Activated gamma-delta T cell treated with Interleukin-2 at 50 U/mL for 16 hours (primary cell): ENCODE data around the gene PARVG.

Source experiments
- DNase-seq: peaks from one replicate; pipeline ENCODE4 v3.0.0-alpha.2; 2020

The PARVG gene

DNA sequence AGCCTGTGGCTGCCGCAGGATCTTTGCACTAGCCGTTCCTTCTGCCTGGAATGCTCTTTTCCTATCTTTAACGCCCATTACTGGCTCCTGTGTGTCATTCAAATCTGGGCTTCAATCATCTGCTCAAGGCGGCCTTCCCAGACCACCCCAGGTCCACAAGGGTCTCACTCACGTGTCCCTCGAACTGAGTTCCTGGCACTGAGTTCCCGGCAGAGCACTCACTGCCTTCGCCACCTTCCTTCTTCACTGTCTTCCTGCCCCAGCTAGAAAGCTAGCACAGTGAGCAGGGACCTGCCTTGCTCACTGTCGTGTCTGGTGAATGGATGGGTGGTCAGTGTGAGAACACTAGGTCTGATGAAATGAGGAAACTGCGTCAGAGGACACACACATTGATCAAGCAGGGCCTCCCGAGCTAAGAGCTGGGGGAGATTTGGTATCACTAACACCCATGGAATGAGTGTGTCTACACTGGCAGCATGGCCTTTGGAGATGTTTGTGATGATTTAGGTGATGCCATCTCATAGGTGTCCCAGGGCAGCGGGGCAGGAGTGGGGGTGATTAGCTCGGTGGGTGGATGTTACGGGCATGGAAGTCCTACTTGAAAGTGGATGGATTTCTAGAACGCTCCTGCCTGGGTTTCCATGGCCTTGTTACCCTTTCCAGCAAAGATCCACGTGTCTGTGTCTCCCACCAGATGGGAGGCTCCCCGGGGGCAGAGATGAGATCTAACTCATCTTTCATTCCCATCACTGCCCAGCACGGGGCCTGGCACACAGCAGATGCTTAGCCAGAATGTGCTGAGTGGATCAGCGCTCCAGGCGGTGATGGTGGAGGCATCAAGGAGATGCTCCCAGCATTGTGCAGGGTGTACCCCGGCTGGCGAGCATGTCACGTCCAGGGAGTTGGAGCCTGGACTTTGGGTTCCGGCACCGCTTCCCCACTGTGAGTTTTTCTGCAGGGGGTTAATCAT, 67.5 kb downstream of the PARVG start:
- DNase-seq, result no peak

- DNase-seq, result no peak
Observed at GRCh38 chr22:44248926-44249325, 68.2 kb downstream of the PARVG start.

- no peak for DNase-seq
Observed at GRCh38 chr22:44249376-44250147, 68.8 kb downstream of the PARVG start.

DNA sequence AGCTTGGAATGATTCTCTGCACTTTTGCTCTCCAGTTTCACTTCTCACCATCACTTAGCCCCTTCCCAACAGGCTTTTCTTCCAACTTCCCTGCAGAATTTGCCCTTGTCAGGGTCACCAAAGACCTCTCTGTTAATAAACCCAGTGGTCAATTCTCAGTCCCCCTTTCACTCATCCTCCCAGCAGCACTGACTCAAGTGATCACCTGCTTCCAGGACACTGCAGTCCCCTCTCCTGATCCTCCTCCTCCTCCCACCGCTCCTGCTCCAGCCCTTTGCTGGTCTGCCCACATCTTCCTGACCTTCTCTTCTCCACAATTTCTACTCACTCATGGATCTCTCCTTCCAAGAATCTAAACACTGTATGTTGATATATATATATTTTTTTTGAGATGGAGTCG, 74.1 kb downstream of the PARVG start:
- DNase-seq, result no peak

GRCh38 chr22:44256085-44256484, 75.4 kb downstream of the PARVG start:
- DNase-seq, result no peak

GRCh38 chr22:44256556-44257485, 76.1 kb downstream of the PARVG start:
- DNase-seq, result no peak
